HUES6 (cell line): ENCODE measurements around the gene ASCC3.

Experiments used
- H3K27ac ChIP-seq: 2 replicates; pipeline ENCODE4 v1.7.0; 2013; ENCODE audit warnings: low read depth, mild to moderate bottlenecking, low read length, inconsistent platforms
- H3K27me3 ChIP-seq: 2 replicates; pipeline ENCODE4 v1.6.1; 2013; ENCODE audit warnings: low read length; ENCODE audit not compliant: control insufficient read depth, insufficient read depth
- H3K36me3 ChIP-seq: 2 replicates; pipeline ENCODE4 v1.6.1; 2013; ENCODE audit warnings: low read length; ENCODE audit not compliant: control insufficient read depth, insufficient read depth
- H3K4me1 ChIP-seq: 2 replicates; pipeline ENCODE4 v1.6.1; 2013; ENCODE audit warnings: low read length; ENCODE audit not compliant: control insufficient read depth, insufficient read depth
- H3K4me3 ChIP-seq: 2 replicates; pipeline ENCODE4 v1.5.1; 2013; ENCODE audit warnings: low read depth, low read length
- H3K9ac ChIP-seq: one replicate; pipeline ENCODE4 v1.6.1; 2013; ENCODE audit warnings: mild to moderate bottlenecking, low read length
- H3K9me3 ChIP-seq: 2 replicates; pipeline ENCODE4 v1.6.1; 2013; ENCODE audit warnings: low read depth, low read length; ENCODE audit not compliant: control insufficient read depth, insufficient read depth

The ASCC3 gene

DNA sequence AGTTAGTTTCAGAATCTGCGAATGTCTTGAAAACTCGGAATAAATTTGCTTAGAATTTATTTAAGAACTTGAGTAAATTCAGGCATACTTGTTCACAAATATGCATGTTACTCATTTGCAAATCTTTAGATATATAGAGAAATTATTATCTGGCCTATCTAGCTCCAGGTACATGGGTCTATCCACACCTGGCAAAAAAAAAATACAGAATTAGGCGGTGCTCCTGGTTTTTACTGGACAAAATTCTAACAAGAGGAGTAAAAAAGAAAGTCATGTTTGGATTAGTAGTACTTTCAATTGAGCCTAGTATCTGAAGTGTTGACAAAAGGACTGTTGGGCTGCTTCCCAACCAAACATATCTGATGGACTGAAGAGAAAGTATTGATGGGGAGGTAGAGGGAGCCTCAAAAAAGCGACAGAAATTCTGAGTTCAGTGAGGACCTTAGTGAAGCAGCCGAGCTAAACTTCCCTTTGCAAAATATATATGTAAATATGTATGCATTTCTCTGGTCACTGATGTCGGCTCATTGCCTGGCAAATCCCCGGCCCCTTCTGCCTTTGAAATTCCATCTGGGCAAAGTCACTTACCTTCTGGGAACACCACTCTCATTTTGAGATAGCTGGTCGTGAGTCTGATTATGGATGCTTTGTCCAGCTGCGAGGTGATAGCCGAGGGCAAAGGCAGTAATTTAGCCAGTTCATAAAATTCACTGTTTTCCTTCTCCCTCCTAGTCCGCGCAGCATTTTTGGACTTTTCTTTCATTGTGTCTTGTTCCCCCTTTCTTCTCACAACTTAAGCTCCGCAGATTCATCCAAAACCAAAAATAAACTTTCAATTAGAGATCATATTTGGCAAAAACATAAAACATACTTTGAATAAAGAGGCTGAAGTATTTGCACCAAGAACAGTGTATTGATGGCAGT, 418.2 kb downstream of the ASCC3 start:
- peaks cover 56% of the 10 kb centered on the region for H3K4me1 ChIP-seq

DNA sequence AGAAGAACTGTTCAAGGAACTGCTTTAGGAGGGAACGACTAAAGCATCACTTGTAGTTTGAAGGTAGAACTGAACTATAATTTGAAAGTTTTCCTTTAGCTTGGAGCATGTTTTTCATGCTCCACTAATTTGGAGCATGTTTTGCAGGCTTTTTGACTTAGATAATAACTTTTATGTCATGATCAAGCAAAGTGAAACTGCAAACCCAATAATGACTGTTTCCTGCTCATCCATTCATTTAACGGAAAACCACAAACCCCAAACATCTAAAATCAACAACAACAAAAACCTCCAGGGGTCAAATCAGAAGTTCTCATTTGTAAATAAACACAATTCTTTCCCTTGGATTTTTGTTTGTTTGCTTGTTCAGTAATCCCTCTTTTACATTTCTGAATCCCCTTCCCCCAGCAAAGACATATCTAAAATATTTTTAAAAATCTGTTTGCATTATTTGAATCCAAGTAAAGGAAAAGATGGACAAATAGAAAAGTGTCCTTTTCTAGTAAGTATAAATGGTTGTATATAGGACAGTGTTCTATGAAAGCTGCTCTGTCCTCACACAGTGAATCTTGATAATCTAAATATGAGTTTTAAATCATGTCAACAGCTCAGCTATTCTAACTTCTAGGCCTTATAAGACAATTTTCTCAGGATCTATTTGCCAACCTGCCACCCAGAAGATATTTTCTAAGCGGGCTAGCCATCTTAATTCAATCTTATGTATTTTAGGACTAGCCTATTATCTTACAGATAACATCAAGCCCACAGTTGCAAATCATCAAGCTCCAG, 419.0 kb downstream of the ASCC3 start:
- no peaks in the 10 kb centered on the region for H3K36me3 ChIP-seq
- H3K4me1 ChIP-seq, result peaks cover 56% of the 10 kb centered on the region
- no peak overlapping the region for H3K27ac ChIP-seq
- no peak overlapping the region for H3K4me3 ChIP-seq
- no peak overlapping the region for H3K9ac ChIP-seq
- H3K9me3 ChIP-seq, result no peaks in the 10 kb centered on the region
- H3K27me3 ChIP-seq, result peaks cover 100% of the 10 kb centered on the region

More for the DNA sequence above, 418.2 kb downstream of the ASCC3 start:
- H3K36me3 ChIP-seq, result no peaks in the 10 kb centered on the region
- peaks cover 100% of the 10 kb centered on the region for H3K27me3 ChIP-seq
- H3K9me3 ChIP-seq, result no peaks in the 10 kb centered on the region
- no peak overlapping the region for H3K27ac ChIP-seq
- no peak overlapping the region for H3K9ac ChIP-seq
- peak overlapping the region; percentile 55; the same call in 1 of the 2 replicates for H3K4me3 ChIP-seq

DNA sequence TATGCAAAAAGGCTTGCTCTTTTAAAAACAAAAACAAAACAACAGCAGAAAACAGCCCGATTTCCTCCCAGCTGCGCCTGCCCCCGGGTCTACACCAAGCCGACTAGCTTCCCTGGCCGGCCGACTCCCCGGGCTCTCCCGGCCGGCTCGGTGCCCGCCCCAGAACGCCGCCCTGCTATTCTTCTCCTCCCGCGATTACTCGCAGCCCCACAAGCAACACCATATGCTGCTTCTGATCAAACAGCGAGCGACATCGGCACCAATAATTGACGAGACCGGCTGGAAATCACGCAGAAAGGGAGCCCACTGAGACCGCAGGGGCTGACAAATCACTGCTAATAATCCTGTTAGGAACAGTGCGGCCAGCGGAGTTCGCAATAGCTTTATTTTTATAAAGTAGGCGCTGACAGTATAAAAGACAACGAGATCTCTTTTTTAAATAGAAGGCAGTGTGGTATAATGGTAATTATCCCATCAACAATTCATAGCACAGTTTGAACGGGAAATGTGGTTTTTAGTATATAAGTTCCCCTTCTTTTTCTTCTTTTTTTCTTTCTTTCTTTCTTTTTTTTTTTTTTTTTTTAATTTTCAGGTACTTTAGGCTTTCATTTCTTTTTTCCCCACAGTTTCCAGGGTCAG, 419.7 kb downstream of the ASCC3 start:
- no peaks in the 10 kb centered on the region for H3K36me3 ChIP-seq
- peak overlapping the region; percentile 53 for H3K4me3 ChIP-seq
- no peak overlapping the region for H3K9ac ChIP-seq
- no peak overlapping the region for H3K27ac ChIP-seq
- peaks cover 100% of the 10 kb centered on the region for H3K27me3 ChIP-seq
- H3K4me1 ChIP-seq, result peaks cover 56% of the 10 kb centered on the region
- H3K9me3 ChIP-seq, result no peaks in the 10 kb centered on the region

DNA sequence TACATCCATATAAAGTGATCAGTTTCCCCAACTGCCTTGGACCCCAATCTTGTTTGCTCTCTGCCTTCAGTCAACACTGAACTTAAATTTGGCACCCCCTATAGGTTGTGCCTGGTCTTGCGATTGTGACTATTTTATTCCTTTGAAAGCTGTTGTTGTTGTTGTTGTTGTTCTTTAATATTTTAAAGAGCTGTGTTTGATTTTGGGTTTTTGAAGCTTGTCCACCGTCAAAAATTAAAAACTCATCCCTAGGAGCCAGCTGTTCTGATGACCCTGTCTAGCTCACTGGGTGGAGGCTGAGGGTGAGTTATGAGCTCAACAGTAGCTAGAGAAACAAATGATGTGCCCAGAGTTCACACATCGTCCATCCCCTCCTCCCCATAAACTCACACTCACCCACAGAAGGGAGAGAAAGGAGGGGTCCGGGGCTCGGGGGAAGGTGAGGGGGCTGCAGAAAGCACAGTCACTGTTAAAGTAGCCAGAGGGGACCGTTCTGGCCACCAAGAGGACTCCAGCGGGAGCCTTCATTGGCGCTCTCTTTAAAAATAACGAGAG, 420.4 kb downstream of the ASCC3 start:
- Histone ChIP-seq H3K27ac (no peak overlapping the region), H3K9ac (no peak overlapping the region), H3K4me3 (peak overlapping the region; percentile 53), H3K9me3 (no peaks in the 10 kb centered on the region), H3K4me1 (peaks cover 55% of the 10 kb centered on the region), H3K36me3 (no peaks in the 10 kb centered on the region), H3K27me3 (peaks cover 100% of the 10 kb centered on the region)

DNA sequence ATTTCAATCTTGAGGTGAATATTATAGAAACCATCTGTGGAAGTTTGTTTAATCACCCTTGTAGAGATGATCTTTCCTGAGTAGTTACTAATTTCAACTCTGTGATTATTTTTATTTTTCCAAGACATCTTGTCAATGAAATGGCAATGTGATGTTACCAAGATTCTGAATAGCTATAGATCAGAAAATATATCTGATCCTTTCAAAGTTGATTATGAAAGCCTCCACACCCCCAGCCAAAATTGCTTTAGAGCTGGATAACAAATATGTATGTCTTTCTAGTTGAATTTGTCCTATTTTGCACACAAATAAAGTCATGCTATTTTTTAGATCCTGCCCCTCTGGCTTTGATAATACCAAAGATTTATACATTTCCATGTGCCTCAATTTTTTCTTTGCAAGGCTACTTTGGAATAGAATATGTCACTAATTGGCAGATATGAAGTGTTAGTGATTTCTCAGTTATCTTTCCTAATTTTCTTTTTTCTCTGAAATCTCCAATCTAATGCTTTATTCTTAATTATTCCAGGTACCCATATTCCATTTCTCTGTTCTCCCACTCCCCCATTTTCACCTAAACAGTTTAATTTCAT, 421.4 kb downstream of the ASCC3 start:
- Histone ChIP-seq H3K9me3 (no peaks in the 10 kb centered on the region), H3K27ac (no peak overlapping the region), H3K9ac (no peak overlapping the region), H3K27me3 (peaks cover 100% of the 10 kb centered on the region), H3K4me1 (peaks cover 57% of the 10 kb centered on the region), H3K4me3 (no peak overlapping the region), H3K36me3 (no peaks in the 10 kb centered on the region)

DNA sequence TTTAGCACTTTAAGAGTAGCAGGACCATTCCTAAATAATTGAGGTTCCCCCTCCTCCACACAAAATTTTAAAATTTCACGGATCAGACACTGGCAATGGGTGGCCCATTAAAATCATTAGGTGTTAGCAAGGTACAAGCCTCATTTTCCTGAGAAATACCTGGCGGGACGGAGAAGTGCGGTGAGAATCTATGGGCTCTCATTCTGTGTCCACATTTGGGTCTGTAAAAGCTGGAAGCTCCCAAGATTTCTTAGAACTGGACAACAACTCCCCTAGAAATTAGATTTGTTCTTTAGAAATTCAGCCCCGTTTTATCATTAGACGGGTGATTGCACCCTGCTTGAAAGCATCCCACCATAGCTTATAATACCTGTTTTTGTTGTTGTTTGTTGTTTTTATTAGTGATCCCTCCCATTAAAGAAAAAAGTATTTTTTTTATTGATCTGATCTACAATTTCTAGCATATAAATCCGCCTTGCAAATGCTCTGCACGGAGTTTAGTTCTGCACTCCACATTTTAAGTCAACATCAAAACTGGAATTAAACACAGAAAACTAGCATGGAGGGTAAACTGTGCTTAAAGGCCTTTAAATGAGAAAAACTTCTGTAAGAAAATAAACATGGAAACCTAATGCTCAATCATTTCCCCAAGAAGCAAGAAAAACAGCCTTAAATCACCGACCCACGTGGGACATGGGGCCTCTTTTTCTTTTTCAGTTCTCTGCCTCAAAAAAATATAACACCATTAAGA, 422.1 kb downstream of the ASCC3 start:
- Histone ChIP-seq H3K9me3 (no peaks in the 10 kb centered on the region), H3K9ac (no peak overlapping the region), H3K36me3 (no peaks in the 10 kb centered on the region), H3K4me3 (peak overlapping the region; percentile 51), H3K27ac (no peak overlapping the region), H3K4me1 (peaks cover 59% of the 10 kb centered on the region), H3K27me3 (peaks cover 100% of the 10 kb centered on the region)
